GM12891 (cell line): Measurements from ENCODE around the gene PLD3.
A peak's percentile ranks its signal among the peaks of the same experiment; 100 is the strongest.
"Not testable (repeated sequence)": the region's sequence is repeated elsewhere in the genome, so short reads cannot be mapped to it uniquely, and the experiment has no call there.

Experiments
- DNase-seq: peaks from one replicate; pipeline ENCODE4 v3.0.0; 2011; ENCODE audit warnings: low spot score; ENCODE audit not compliant: insufficient read length
- FAIRE-seq: peaks from 2 replicates; lab custom pipeline; 2011; peaks lifted over from hg19 to GRCh38; lab: Jason Lieb, UNC
- PAX5 ChIP-seq: IDR thresholded peaks from 2 replicates; pipeline ENCODE4 v1.6.1; 2011; ENCODE audit warnings: low read length, moderate library complexity, mild to moderate bottlenecking; ENCODE audit not compliant: insufficient read depth, severe bottlenecking
- POLR2A ChIP-seq: IDR thresholded peaks from 2 replicates; pipeline ENCODE4 v1.6.1; 2011; ENCODE audit warnings: low read depth, low read length, control low read depth
- POLR2AphosphoS5 ChIP-seq: IDR thresholded peaks from 2 replicates; pipeline ENCODE4 v1.6.1; 2011; ENCODE audit warnings: low read depth, low read length, control low read depth
- POU2F2 ChIP-seq: IDR thresholded peaks from 2 replicates; pipeline ENCODE4 v1.6.1; 2011; ENCODE audit warnings: low read depth, mild to moderate bottlenecking, control low read depth, low read length, moderate library complexity
- SPI1 ChIP-seq: IDR thresholded peaks from 2 replicates; pipeline ENCODE4 v1.6.1; 2011; ENCODE audit warnings: low read depth, low read length, control low read depth
- TAF1 ChIP-seq: IDR thresholded peaks from 2 replicates; pipeline ENCODE4 v1.6.1; 2011; ENCODE audit warnings: low read depth, low read length, control low read depth

PLD3 gene

DNA sequence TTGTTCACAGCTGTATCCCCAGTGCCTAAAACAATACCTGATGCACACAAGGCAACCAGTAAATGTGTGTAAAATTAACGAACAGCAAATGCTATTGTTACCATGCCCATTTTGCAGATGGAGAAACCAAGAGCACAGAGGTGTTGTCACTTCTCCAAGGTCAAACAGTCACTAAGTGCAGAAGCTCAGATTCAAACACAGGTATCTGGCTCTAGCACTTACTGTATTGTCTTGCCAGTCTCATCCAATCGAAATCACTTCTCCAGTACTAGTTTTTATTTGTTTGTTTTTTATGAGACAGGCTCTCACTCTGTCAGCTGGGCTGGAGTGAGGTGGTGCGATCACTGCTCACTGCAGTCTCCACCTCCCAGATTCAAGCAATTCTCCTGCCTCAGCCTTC lies 13.7 kb downstream of the PLD3 start:
- FAIRE-seq (no peak), DNase-seq (no peak)
- no peak for TF ChIP-seq TAF1
- no peak for TF ChIP-seq POLR2A
- no peak for TF ChIP-seq POLR2AphosphoS5
- TF ChIP-seq SPI1 = no peak
- no peak for TF ChIP-seq POU2F2
- no peak for TF ChIP-seq PAX5

DNA sequence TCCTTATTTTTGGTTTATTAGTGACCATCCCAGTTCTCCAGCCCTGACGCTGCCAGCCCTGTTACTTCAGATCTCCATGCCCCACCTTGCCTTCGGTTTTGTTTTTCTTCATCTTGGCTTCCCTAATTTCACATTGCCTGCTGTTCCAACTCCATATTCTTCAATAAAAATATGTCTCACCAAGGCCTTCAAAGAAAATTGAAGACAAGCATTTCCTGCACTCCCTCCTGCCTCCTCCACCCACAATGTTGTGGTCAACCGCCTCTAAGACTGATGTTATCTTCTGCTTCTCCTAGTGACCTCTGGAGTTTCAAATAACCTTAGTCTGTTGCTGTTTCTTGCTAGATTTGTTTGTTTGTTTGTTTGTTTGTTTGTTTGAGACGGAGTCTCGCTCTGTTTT lies 14.6 kb downstream of the PLD3 start:
- TF ChIP-seq PAX5 (no peak), TAF1 (no peak), SPI1 (no peak), POLR2AphosphoS5 (no peak), POU2F2 (no peak), POLR2A (no peak)
- FAIRE-seq (no peak), DNase-seq (no peak)

DNA sequence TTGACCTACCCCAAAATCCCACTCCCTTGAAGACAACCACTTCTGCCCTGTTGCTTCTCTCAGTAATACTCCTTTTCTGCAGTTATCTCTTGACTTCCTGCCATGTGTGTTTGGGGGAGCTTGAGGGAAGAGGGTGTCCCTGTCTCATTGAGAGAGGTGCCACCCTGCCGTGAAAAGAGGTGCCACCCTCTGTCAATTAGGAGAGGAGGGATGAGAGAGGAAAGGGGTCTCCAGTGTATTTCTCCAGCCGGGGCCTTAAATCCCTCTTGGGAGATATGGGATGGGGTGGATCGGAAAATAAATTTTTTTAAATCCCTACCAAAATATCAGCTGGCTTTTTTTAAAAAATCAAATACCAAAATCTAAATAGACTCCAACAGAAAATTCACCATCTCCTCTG lies 16.5 kb downstream of the PLD3 start:
- TF ChIP-seq PAX5 = no peak
- no peak for TF ChIP-seq TAF1
- no peak for TF ChIP-seq POLR2AphosphoS5
- no peak for TF ChIP-seq POLR2A
- TF ChIP-seq POU2F2 = no peak
- FAIRE-seq = no peak

DNA sequence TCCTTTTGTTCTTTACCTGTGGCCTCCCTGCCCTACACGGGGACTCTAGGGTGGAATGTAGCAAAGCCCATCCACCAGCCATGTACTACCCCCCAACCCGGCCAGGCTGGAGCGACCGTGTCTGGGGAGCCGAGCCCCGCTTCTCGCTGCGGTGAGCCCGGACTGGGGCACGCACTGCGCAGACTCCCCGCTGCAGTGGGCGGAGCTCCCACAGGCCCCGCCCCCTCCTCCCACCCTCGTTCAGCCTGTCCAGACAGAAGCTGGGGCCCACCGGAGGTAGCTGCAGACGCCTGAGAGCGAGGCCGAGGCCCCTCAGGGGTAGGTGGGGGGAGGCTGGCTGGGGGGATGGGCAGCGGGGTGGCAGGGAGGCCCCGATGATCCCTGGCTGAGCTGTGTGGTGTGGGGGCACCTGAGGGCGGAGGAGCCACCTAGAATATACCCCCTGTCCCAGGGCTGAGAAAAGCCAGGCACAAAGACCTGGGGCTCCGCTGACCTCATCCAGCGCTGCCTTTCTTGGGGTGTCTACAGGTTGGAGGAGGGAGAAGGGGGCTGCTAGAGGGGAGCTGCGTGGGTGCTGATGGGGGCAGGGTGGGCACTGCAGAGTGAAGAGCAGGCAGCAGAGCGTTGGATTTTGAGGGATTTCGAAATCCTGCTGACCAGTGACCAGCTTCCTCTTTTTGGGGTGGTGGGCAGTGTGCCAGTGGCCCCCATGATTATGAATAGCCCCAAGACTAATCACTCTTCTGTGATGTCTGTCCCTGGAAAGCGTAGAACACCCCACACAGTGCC lies 17.3 kb downstream of the PLD3 start:
- DNase-seq (peak; percentile 98), FAIRE-seq (peak; percentile 90)
- TF ChIP-seq TAF1 = peak; percentile 49; the same call in 1 of the 2 replicates
- TF ChIP-seq POLR2AphosphoS5 = 0 out of 2 replicates have a peak, but pooled peaks have one; percentile 29
- no peak for TF ChIP-seq POU2F2
- peak; percentile 44; the same call in 1 of the 2 replicates for TF ChIP-seq POLR2A

More for the DNA sequence above, 16.5 kb downstream of the PLD3 start:
- DNase-seq = no peak

DNA sequence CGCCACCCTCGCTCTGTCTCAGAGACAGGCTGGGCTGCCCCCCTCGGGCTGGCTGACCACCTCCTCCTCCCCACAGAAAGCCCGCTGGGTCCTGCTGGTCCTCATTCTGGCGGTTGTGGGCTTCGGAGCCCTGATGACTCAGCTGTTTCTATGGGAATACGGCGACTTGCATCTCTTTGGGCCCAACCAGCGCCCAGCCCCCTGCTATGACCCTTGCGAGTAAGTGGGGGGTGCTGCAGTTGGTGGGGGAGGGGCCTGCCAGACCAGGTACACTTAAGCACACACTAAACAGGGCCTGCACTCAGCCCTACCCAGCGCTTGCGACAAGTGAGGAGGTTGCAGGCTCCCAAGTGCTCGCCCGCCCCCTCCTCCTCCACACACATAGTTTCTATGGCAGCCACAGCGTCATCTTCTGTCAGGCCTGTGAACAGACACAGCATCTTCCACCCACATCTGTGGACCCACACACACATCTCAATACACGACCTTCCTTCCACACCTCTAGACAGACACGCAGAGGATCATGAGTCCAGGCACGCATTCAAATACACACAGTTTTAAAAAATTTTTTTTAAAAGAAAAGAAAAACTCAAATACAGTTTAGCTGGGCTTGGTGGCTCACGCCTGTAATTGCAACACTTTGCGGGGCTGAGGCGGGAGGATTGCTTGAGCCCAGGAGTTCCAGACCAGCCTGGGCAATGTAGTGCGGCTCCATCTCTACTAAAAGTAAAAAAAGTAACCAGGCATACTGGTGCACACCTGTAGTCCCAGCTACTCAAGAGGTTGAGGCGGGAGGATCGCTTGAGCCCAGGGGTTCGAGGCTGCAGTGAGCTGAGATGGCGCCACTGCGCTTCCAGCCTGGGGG lies 18.4 kb downstream of the PLD3 start:
- no peak for TF ChIP-seq SPI1
- no peak for TF ChIP-seq PAX5
- no peak for TF ChIP-seq POU2F2
- no peak for TF ChIP-seq TAF1
- no peak for TF ChIP-seq POLR2A
- no peak for DNase-seq
- FAIRE-seq = no peak

DNA sequence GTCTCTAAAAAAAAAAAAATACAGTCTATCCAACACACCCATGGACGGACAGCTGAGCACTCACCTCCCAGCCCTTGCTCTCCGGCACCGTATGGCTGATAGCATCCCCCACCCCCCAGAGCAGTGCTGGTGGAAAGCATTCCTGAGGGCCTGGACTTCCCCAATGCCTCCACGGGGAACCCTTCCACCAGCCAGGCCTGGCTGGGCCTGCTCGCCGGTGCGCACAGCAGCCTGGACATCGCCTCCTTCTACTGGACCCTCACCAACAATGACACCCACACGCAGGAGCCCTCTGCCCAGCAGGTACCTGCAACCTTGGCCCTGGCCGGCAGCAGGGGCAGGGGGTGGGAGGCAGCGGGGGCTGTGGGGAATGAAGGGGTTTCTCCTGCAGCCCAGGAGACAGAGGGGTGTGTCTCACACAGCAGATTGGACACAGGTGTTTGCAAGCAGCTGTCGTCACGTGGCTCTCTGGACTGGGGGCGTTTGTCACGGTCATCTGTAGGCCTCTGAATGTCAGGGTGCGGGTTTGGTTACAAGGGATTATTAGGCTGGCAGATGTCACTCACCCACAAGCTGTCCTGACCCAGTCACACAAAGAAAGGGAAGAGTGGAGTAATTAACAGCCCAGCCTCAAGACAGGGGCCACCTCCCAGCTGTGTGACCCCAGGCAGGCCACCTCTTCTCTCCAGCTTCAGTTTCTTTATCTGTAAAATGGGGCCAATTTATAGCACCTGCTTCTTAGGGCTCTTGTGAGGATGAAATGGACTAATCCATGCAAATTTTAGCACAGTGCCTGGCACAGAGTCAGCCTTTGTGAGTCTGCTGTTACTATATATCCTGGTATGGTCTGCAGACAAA lies 19.3 kb downstream of the PLD3 start:
- no peak for TF ChIP-seq POLR2A
- TF ChIP-seq POU2F2 = no peak
- TF ChIP-seq PAX5 = no peak
- no peak for TF ChIP-seq SPI1
- FAIRE-seq (no peak), DNase-seq (no peak)

DNA sequence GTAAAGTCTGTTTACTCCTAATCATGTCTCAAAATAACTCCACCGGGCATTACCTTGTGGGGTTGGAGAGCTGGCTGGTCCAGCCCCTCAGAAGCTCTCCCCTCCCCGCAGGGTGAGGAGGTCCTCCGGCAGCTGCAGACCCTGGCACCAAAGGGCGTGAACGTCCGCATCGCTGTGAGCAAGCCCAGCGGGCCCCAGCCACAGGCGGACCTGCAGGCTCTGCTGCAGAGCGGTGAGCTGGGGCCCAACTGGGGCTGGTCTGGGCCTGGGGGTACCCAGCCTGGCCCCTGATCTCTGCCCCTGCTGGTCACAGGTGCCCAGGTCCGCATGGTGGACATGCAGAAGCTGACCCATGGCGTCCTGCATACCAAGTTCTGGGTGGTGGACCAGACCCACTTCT lies 21.3 kb downstream of the PLD3 start:
- no peak for DNase-seq
- no peak for FAIRE-seq
- TF ChIP-seq POLR2AphosphoS5 = no peak
- no peak for TF ChIP-seq PAX5
- no peak for TF ChIP-seq TAF1
- TF ChIP-seq SPI1 = no peak
- no peak for TF ChIP-seq POLR2A
- TF ChIP-seq POU2F2 = no peak

DNA sequence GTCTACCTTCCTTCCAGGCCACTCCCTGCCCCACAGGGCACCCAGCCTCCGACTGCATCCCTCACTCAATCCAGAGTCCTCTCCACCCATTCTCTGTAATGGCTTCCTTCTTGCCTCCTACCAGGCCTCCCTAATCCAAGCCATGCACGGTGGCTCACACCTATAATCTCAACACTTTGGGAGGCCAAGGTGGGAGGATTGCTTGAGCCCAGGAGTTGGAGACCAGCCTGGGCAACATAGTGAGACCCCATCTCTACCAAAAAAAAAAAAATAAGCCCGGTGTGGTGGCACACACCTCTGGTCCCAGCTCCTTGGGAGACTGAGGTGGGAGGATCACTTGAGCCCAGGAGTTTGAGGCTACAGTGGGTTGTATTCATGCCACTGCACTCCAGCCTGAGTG lies 21.8 kb downstream of the PLD3 start:
- FAIRE-seq, DNase-seq: not testable (repeated sequence)

DNA sequence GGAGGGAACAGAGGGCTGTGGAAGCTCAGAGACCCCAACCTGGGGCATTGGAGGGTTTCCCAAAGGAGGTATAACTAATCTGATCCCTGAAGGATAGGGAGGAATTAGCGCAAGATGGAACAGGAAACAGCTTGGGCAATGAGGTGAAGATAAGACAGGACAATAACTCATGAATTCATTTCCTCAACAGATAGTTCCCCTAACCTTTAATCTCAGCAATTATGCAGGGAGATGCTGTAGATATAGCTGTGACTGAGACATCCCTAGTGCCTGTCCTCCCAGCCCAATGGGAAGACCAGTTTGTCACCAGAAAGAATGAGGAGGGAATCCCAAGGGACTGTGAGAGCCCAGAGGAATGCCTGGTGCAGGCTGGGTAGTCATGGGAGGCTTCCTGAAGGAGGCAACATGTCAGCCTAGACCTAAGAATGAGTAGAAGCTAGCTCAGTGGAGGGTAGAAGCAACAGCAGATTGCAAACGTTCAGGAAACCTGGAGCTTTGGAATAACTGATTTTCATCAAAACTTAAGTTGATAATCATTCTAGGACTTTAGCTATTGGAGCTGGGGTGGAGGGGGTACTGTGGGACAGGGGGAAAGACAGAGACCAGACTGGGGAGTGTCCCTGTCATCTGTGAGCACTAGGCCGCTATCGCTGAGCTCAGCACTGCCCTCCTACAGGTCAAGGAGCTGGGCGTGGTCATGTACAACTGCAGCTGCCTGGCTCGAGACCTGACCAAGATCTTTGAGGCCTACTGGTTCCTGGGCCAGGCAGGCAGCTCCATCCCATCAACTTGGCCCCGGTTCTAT lies 22.7 kb downstream of the PLD3 start:
- no peak for DNase-seq
- no peak for FAIRE-seq
- TF ChIP-seq TAF1 = no peak
- no peak for TF ChIP-seq POLR2AphosphoS5
- no peak for TF ChIP-seq PAX5
- TF ChIP-seq POLR2A = no peak
- no peak for TF ChIP-seq POU2F2
- TF ChIP-seq SPI1 = no peak

DNA sequence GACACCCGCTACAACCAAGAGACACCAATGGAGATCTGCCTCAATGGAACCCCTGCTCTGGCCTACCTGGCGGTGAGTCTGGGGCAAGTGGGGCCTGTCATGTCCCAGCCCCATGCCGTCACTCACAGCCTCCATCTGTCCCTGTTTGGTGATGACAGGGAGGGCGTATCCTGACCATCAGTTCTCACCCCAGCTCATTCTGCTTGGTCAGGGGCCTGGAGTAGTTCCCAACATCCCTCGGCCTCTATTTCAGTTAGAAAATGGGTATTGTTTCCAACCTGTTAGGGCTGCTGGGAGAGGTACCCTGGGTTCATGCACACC lies 23.3 kb downstream of the PLD3 start:
- TF ChIP-seq POLR2A (no peak), SPI1 (no peak), TAF1 (no peak), POU2F2 (no peak), POLR2AphosphoS5 (no peak), PAX5 (no peak)
- DNase-seq (no peak), FAIRE-seq (no peak)
